ENCODE results near the gene EPHA7. TPM values are rescaled to one million over a fixed set of nuclear protein-coding genes. Genes with fewer than 3 reads are reported as not detected.

The EPHA7 gene
- total RNA-seq, 1 experiment from 2014 or later = 9.5 TPM

DNA sequence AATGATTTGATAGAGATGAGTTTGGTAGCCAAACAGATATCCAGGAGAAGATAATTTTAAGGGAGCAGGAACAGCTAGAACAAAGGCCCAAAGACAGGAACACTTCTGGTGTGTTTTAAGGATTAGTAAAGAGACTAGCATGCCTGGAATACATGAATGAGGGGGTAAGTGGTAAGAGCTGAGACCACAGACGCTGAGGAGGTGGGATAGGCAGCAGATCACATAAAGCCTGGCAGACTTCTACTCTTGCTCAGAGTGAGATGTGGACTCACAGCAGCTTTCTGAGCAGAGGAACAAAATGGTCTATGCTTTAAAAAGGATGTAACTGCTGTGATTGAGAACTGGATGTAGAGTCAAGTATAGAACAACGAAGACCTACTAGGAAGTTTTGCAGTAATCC lies 100.1 kb downstream of the EPHA7 start:
- no peaks in the 10 kb centered on the region for H4K20me1 ChIP-seq (ENCODE audit: control insufficient read depth, insufficient read depth, insufficient read length)
- H3K27ac ChIP-seq (ENCODE audit: insufficient read length, low read depth, low read length) = no peak overlapping the region
- no peak overlapping the region for H3K56ac ChIP-seq (ENCODE audit: insufficient read length, low read depth, low read length)
- no peak for DNase-seq
- H3K27me3 ChIP-seq (ENCODE audit: insufficient read depth, low read length) = no peaks in the 10 kb centered on the region
- no peak overlapping the region for H2AK5ac ChIP-seq (ENCODE audit: insufficient read length, low read length)
- Mint-ChIP-seq H3K27ac (no peak overlapping the region), H3K4me1 (no peaks in the 10 kb centered on the region), H3K9me3 (no peaks in the 10 kb centered on the region), H3K27me3 (ENCODE audit: low read depth) (no peaks in the 10 kb centered on the region), H3K36me3 (ENCODE audit: insufficient read depth in 1 of 3, low read depth in 3 of 3) (no peaks in the 10 kb centered on the region), H3K4me3 (no peak overlapping the region)
- no peak overlapping the region for H3K4ac ChIP-seq (ENCODE audit: low read depth, low read length)
- peaks cover 2% of the 10 kb centered on the region; the same call in 1 of the 2 replicates for H3K4me1 ChIP-seq (ENCODE audit: insufficient read depth, low read length)
- 0 out of 2 replicates have a peak, but pooled peaks cover 2% of the 10 kb centered on the region for H3K79me2 ChIP-seq (ENCODE audit: insufficient read depth, low read length)
- H3K9me3 ChIP-seq (ENCODE audit: control insufficient read depth, low read depth, low read length) = no peaks in the 10 kb centered on the region
- no peaks in the 10 kb centered on the region for H3K79me1 ChIP-seq (ENCODE audit: insufficient read depth, low read depth, low read length, poor library complexity, severe bottlenecking)
- no peak overlapping the region for H4K91ac ChIP-seq (ENCODE audit: insufficient read length, low read depth, low read length)
- no peak overlapping the region for H2BK15ac ChIP-seq (ENCODE audit: low read depth, low read length)
- no peak overlapping the region for H2BK12ac ChIP-seq (ENCODE audit: insufficient read length, low read depth, low read length)
- H2AFZ ChIP-seq (ENCODE audit: low read length) = no peak overlapping the region
- WGBS (ENCODE audit: extremely low coverage, insufficient read length, low lambda C conversion rate) = no CpG with 5 or more reads among the region's 2 CpGs
- no peak overlapping the region for H3K23ac ChIP-seq (ENCODE audit: insufficient read length, low read depth, low read length)
- H3K4me2 ChIP-seq (ENCODE audit: insufficient read depth, insufficient read length, low read length) = no peak overlapping the region
- no peak overlapping the region for H3K9ac ChIP-seq (ENCODE audit: extremely low read depth, insufficient read length, low read length)
- H3T11ph ChIP-seq (ENCODE audit: low read length) = no peak overlapping the region
- no peak overlapping the region for H2BK20ac ChIP-seq (ENCODE audit: low read depth, low read length, poor library complexity, severe bottlenecking)
- TF ChIP-seq, protein P1, sequence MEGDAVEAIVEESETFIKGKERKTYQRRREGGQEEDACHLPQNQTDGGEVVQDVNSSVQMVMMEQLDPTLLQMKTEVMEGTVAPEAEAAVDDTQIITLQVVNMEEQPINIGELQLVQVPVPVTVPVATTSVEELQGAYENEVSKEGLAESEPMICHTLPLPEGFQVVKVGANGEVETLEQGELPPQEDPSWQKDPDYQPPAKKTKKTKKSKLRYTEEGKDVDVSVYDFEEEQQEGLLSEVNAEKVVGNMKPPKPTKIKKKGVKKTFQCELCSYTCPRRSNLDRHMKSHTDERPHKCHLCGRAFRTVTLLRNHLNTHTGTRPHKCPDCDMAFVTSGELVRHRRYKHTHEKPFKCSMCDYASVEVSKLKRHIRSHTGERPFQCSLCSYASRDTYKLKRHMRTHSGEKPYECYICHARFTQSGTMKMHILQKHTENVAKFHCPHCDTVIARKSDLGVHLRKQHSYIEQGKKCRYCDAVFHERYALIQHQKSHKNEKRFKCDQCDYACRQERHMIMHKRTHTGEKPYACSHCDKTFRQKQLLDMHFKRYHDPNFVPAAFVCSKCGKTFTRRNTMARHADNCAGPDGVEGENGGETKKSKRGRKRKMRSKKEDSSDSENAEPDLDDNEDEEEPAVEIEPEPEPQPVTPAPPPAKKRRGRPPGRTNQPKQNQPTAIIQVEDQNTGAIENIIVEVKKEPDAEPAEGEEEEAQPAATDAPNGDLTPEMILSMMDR (conservative IDR thresholded peaks at IDR 0.05) = no peak
- H4K8ac ChIP-seq (replicated peaks; ENCODE audit: insufficient read length, low read depth, low read length) = no peak overlapping the region
- no peak overlapping the region for H4K5ac ChIP-seq (ENCODE audit: insufficient read length, low read depth, low read length)
- no peak overlapping the region for H3K18ac ChIP-seq (ENCODE audit: insufficient read length, low read depth, low read length)
- no peak overlapping the region for H3K14ac ChIP-seq (ENCODE audit: insufficient read depth, low read length)
- no peaks in the 10 kb centered on the region for H3K23me2 ChIP-seq (ENCODE audit: insufficient read length, low read depth, low read length, poor library complexity, severe bottlenecking)
- H2BK5ac ChIP-seq (ENCODE audit: insufficient read length, low read length) = no peak overlapping the region
- H2BK120ac ChIP-seq (ENCODE audit: low read depth, low read length, poor library complexity, severe bottlenecking) = no peak overlapping the region

Data from H9 (cell line).